Fibroblast of pulmonary artery (primary cell): ENCODE data around the gene SIM1.

ENCODE experiments used
- DNase-seq: peaks from one replicate; pipeline ENCODE4 v3.0.0-alpha.2; 2010; ENCODE audit warnings: low read depth
- H3K4me3 ChIP-seq: replicated peaks from 2 replicates; pipeline ENCODE4 v1.5.1; 2011; ENCODE audit warnings: low read depth, mild to moderate bottlenecking, control low read depth, low read length, moderate library complexity
- TF ChIP-seq, protein P1 (sequence below): IDR thresholded peaks from 2 replicates; pipeline ENCODE4 v1.5.1; 2011; ENCODE audit warnings: mild to moderate bottlenecking, control low read depth, low read length, inconsistent platforms; ENCODE audit errors: missing control alignments

The SIM1 gene

DNA sequence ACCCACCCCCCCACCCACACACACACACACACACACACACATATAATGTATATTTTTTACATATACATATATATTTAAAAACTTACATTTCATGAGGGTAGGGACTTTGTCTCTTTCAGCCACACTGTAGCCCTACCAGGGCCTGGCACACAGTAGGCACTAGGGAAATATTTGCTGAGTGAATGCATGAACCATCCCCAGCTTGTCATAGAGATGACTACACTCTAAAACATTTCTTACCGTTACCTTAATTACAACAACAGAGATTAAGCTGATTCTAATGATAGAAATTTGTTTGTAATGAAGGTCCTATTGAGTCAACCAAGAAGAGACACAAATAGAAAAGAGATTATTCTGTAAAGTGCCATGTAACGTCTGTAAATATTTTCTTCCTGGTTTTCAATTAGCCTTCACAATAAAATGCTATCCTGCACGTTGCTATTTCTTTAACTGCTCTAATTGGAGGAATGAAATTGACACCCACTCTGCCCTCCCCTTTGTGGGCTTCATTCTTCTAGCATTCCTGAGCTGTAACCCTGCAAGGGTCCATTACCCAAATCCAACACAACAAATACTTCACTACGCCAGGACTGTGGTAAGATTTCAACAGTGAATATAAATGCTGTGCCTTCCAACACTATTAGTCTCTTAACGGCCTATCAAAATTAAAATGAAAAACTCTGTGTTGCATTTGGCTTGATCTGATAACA, 30.8 kb downstream of the SIM1 start:
- TF ChIP-seq, protein P1, sequence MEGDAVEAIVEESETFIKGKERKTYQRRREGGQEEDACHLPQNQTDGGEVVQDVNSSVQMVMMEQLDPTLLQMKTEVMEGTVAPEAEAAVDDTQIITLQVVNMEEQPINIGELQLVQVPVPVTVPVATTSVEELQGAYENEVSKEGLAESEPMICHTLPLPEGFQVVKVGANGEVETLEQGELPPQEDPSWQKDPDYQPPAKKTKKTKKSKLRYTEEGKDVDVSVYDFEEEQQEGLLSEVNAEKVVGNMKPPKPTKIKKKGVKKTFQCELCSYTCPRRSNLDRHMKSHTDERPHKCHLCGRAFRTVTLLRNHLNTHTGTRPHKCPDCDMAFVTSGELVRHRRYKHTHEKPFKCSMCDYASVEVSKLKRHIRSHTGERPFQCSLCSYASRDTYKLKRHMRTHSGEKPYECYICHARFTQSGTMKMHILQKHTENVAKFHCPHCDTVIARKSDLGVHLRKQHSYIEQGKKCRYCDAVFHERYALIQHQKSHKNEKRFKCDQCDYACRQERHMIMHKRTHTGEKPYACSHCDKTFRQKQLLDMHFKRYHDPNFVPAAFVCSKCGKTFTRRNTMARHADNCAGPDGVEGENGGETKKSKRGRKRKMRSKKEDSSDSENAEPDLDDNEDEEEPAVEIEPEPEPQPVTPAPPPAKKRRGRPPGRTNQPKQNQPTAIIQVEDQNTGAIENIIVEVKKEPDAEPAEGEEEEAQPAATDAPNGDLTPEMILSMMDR = no peak
- no peak for DNase-seq
- no peak overlapping the region for H3K4me3 ChIP-seq

DNA sequence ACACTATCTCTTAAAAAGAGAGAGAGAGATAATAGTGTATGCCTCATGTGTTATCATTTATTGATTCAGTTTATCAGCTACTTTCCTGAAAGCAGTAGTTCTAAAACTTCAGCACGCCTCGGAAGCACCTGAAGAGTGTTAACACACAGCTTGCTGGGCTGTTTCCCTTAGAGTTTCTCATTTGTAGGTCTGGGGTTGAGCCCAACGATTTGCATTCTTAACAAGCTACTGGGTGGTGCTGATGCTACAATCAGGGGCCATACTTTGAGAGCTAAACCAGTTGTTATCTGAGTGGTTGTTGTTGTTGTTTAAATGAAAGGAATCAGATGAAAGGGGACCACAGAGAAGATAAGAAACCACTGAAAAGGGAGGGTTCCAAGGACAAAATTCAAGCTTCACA, 32.6 kb downstream of the SIM1 start:
- no peak for DNase-seq
- no peak overlapping the region for H3K4me3 ChIP-seq
- TF ChIP-seq, protein P1 = no peak

DNA sequence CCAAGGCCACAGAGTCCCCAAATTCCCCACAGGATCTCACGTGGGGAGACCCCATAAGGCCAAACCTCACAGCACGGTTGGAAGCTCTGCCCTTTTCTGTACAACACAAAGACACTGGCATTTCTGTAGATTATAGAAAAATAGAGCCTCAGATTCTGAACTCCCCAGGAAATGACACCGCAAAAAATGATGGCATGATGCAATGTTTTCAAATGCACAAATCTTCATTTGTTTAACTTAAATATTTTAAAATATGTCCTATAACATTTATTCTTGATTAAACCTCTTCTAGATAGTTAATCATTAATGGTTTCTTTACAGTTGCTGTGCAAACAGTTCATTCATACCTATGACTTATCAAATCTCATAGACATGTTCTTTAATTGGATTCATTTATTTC, 33.8 kb downstream of the SIM1 start:
- TF ChIP-seq, protein P1 = no peak
- no peak for DNase-seq
- H3K4me3 ChIP-seq = no peak overlapping the region

DNA sequence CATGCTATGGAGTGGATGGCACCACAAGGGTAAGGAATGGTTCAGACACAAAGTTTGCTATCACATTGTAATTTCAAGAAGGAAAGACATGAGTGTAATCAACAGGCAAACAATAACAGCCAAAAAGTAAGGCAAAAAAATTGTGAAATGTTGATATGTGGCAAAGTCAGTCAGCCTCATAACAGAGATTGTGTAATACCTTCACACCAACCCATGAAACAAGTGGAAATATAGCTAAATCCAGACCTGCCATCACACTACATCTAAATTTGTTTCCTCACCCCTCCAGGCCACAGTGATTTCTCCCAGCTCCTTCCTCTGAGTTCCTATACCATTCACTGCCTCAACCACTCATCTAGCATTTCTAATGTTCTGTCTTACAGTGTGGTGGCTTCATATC, 37.3 kb downstream of the SIM1 start:
- no peak overlapping the region for H3K4me3 ChIP-seq
- DNase-seq = no peak
- TF ChIP-seq, protein P1 = no peak

DNA sequence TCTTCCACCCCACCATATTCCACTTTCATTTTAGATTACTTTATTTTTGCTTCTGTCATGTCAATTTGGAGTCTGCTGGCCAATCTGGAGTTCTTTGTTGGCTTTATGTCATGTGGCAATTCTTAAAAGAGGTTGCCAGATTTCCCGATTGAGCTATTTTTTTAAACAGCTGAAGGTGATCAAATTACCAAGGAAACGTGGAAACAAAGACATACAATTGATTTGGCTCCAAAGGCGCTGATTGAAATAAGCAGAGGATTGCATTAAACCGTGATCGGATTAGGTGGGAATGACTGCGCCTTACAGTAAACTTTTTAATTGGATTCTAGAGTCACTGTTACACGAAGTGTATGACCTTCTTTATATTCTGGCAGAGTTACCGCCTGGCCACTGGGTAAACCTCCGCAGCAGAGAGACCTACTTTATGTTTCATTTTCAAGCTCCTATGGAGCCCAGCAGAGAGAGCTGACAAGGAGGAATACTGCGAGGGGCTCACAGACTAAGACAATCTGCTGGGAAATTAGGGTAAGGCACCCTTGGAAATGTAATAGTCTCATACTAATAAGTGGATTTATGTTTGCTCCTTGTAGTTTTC, 37.9 kb downstream of the SIM1 start:
- H3K4me3 ChIP-seq = no peak overlapping the region
- no peak for DNase-seq
- TF ChIP-seq, protein P1 = no peak

DNA sequence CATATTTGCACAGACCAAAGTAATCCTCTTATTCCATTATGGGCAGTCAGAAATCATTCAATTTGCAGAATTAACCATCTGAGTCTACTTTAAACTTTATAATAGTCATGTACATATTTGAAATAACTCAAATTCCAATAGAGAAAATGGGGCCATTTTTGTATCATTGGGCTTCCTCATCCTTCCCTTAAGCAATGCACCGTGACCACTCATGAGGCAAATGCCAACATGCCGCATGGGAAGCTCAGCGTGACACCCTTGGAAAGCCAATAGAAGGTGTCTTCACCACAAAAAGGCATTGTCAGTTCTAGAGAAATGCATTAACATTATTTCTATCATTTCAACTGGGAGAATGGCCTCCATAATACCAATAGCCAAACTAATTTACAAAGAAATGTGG, 38.5 kb downstream of the SIM1 start:
- TF ChIP-seq, protein P1 = no peak
- H3K4me3 ChIP-seq = no peak overlapping the region
- no peak for DNase-seq

DNA sequence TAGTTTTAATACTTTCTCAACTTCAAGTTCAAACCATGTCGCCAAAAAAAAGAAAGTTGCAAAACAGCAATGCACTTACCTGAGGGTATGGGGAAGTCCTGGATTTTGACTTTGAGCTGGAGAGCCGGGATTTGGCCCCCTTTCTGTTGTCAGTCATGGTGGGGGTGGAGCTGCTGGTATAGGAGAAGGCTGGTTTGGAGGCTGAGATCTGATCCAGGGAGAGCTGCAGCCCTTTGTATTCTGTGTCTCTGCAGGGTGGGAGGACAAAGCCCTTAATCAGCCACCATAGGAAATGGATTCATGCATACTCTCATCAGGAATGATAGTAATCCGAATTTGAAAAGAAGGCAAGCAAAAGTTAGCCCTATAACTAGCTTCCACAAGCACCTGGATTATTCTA, 44.0 kb downstream of the SIM1 start:
- no peak for DNase-seq
- TF ChIP-seq, protein P1 = no peak
- no peak overlapping the region for H3K4me3 ChIP-seq
